HepG2 (cell line): Measurements from ENCODE around the gene MRPL50. TPM values are rescaled to one million over a fixed set of nuclear protein-coding genes. Genes with fewer than 3 reads are reported as not detected.
A peak's percentile ranks its signal among the peaks of the same experiment; 100 is the strongest.

Experiments
- ARID3A ChIP-seq: IDR thresholded peaks from 2 replicates; pipeline ENCODE4 v1.6.1; 2012; ENCODE audit warnings: low read depth, low read length, improper control_type of control experiment
- ATF4 ChIP-seq, 2 experiments: fragments of 450-650 bp in 1 of 2; sonication (generic) in 1 of 2; formaldehyde crosslinking; IDR thresholded peaks; 2 replicates each; pipeline versions ENCODE4 v1.5.0 to v1.8.0; 2020 to 2022; ENCODE audit warnings: mild to moderate bottlenecking in 1 of 2, missing genetic modification reagents in 1 of 2
- CBX1 ChIP-seq: IDR thresholded peaks from one replicate; pipeline ENCODE4 v1.6.1; 2016; ENCODE audit warnings: antibody characterized with exemption, low read depth
- EED ChIP-seq: sonication (generic); formaldehyde crosslinking; IDR thresholded peaks from 2 replicates; pipeline ENCODE4 v1.5.0; 2020; ENCODE audit warnings: mild to moderate bottlenecking, missing genetic modification reagents
- GLMP ChIP-seq: sonication (generic); formaldehyde crosslinking; IDR thresholded peaks from 2 replicates; pipeline ENCODE4 v1.9.0; 2021; ENCODE audit warnings: missing genetic modification reagents, mild to moderate bottlenecking, borderline replicate concordance
- HCFC1 ChIP-seq: fragments of 150-350 bp; IDR thresholded peaks from 2 replicates; pipeline ENCODE4 v1.6.1; 2014; ENCODE audit warnings: low read depth, low read length
- HES4 ChIP-seq: sonication (generic); formaldehyde crosslinking; IDR thresholded peaks from 2 replicates; pipeline ENCODE4 v1.9.0; 2021; ENCODE audit warnings: mild to moderate bottlenecking, missing genetic modification reagents, borderline replicate concordance
- HOXD1 ChIP-seq: sonication (generic); formaldehyde crosslinking; IDR thresholded peaks from 2 replicates; pipeline ENCODE4 v1.5.0; 2020; ENCODE audit warnings: missing genetic modification reagents
- IRX3 ChIP-seq: sonication (generic); formaldehyde crosslinking; IDR thresholded peaks from 2 replicates; pipeline ENCODE4 v1.8.1; 2023; ENCODE audit warnings: mild to moderate bottlenecking, low read depth, missing genetic modification reagents, borderline replicate concordance
- ISL2 ChIP-seq: sonication (generic); formaldehyde crosslinking; IDR thresholded peaks from 2 replicates; pipeline ENCODE4 v1.5.0; 2020; ENCODE audit warnings: missing genetic modification reagents
- KLF13 ChIP-seq: sonication (generic); formaldehyde crosslinking; IDR thresholded peaks from 2 replicates; pipeline ENCODE4 v1.4.0; 2020; ENCODE audit warnings: mild to moderate bottlenecking, missing genetic modification reagents
- NFE2L1 ChIP-seq: sonication (generic); formaldehyde crosslinking; IDR thresholded peaks from 2 replicates; pipeline ENCODE4 v1.4.0; 2020; ENCODE audit warnings: missing genetic modification reagents, mild to moderate bottlenecking, borderline replicate concordance
- NR2C2 ChIP-seq: sonication (generic); formaldehyde crosslinking; IDR thresholded peaks from 2 replicates; pipeline ENCODE4 v1.4.0; 2020; ENCODE audit warnings: missing genetic modification reagents, mild to moderate bottlenecking, moderate library complexity, borderline replicate concordance
- PRDM4 ChIP-seq: sonication (generic); formaldehyde crosslinking; IDR thresholded peaks from 2 replicates; pipeline ENCODE4 v1.9.0; 2021; ENCODE audit warnings: missing genetic modification reagents, borderline replicate concordance
- RBM22 ChIP-seq: fragments of 200-400 bp; formaldehyde crosslinking; optimal IDR thresholded peaks from 2 replicates; pipeline ENCODE3; 2017; ENCODE audit warnings: mild to moderate bottlenecking, low read length, moderate library complexity
- TCF7L2 ChIP-seq: IDR thresholded peaks from 2 replicates; pipeline ENCODE4 v1.6.1; 2011; ENCODE audit warnings: mild to moderate bottlenecking, low read depth, low read length, moderate library complexity
- ZNF18 ChIP-seq: sonication (generic); formaldehyde crosslinking; IDR thresholded peaks from 2 replicates; pipeline ENCODE4 v1.8.0; 2022; ENCODE audit warnings: mild to moderate bottlenecking, missing genetic modification reagents; ENCODE audit not compliant: insufficient replicate concordance
- ZNF580 ChIP-seq: IDR thresholded peaks from 2 replicates; pipeline ENCODE4 v1.6.1; 2016; ENCODE audit warnings: low read depth, borderline replicate concordance
- ZNF704 ChIP-seq: sonication (generic); formaldehyde crosslinking; IDR thresholded peaks from 2 replicates; pipeline ENCODE4 v1.8.1; 2023; ENCODE audit warnings: mild to moderate bottlenecking, inconsistent platforms, moderate library complexity, missing genetic modification reagents, borderline replicate concordance
- ZSCAN29 ChIP-seq: sonication (generic); formaldehyde crosslinking; conservative IDR thresholded peaks from 2 replicates; pipeline ENCODE4 v1.4.0; 2020; ENCODE audit warnings: mild to moderate bottlenecking, missing genetic modification reagents
- polyA plus RNA-seq, 8 experiments: library from polyadenylated mRNA; depleted of rRNA in 3 of 8; stranded (reverse) in 7 of 8; unstranded in 1 of 8; fragments of >200 nt; fragmentation: Illumina TruSeq in 4 of 8; extraction: Trizol in 4 of 8; gene quantifications; 2 replicates each; pipeline versions ENCODE4 v1.2.1 to v1.2.3, GENCODE V29; 2011 to 2016; ENCODE audit warnings: low read depth in 4 of 8, missing spikeins in 1 of 8, mixed read lengths in 1 of 8; ENCODE audit not compliant: insufficient read depth in 1 of 8
- total RNA-seq, 5 experiments: library from RNA; depleted of rRNA; stranded (reverse); fragments of >200 nt; fragmentation: Illumina TruSeq; extraction: Trizol; gene quantifications; 2 replicates each; pipeline ENCODE4 v1.2.3, GENCODE V29; 2016; ENCODE audit warnings: low read depth in 1 of 5

MRPL50 gene
- total and polyA plus RNA-seq, 2 of the 13 experiments (the other 11 are each of a cell fraction or from before 2014, with no cell fraction given) = 37.1 to 70.0 TPM

GRCh38 chr9:101421653-101422065 lies 23.2 kb upstream of the MRPL50 start (continued):
- no peak for TF ChIP-seq ARID3A
- TF ChIP-seq TCF7L2 = no peak
- no peak for TF ChIP-seq ATF4 (CRISPR knock-in tag; IDR thresholded peaks at IDR 0.05)
- no peak for TF ChIP-seq PRDM4 (CRISPR knock-in tag)
- TF ChIP-seq NR2C2 = peak; percentile 83
- TF ChIP-seq KLF13 (CRISPR knock-in tag) = no peak
- TF ChIP-seq HCFC1 = no peak
- TF ChIP-seq ZSCAN29 (CRISPR knock-in tag) = 0 out of 2 replicates have a peak, but pooled peaks have one; percentile 20
- TF ChIP-seq HOXD1 (CRISPR knock-in tag) = no peak
- no peak; the same call in 1 of the 2 replicates for TF ChIP-seq IRX3
- TF ChIP-seq ZNF18 = no peak
- TF ChIP-seq NFE2L1 = no peak
- TF ChIP-seq GLMP (CRISPR knock-in tag) = no peak
- TF ChIP-seq EED (CRISPR knock-in tag) = no peak
- TF ChIP-seq ISL2 (CRISPR knock-in tag) = peak; percentile 88
- no peak for TF ChIP-seq CBX1
- TF ChIP-seq RBM22 = no peak
- no peak for TF ChIP-seq ZNF704 (CRISPR knock-in tag)
- TF ChIP-seq ZNF580 = 0 out of 2 replicates have a peak, but pooled peaks have one; percentile 52
- no peak for TF ChIP-seq HES4 (CRISPR knock-in tag)
